ENCODE results near the gene UCK2. TPM values are rescaled to one million over a fixed set of nuclear protein-coding genes. Genes with fewer than 3 reads are reported as not detected.

The UCK2 gene
- total and polyA plus RNA-seq, 9 of the 15 experiments (the other 6 are each of a cell fraction or from before 2014, with no cell fraction given) = 71.6 to 145 (median 95.8) TPM

DNA sequence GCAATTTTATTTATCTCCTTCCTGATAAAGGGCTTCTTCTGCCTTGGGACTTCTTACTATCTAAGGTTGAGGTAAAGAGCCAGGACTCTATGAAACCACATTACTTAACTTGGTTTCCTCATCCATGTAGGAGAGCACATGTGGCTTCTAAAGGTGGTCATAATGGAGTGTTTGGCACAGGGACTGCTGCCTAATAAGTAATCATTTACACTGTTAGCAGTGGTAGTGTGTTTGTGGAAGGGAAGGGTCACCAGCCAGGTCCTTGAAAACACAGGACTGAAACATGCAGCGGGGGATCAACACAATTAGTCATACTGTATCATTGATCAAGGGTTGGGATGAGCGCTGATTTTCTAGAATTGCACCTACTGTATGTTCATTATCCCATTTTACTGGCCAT lies 59.6 kb downstream of the UCK2 start:
- no peaks in the 10 kb centered on the region for H3K27me3 ChIP-seq (ENCODE audit: control insufficient read depth in 2 of 2, insufficient read depth in 2 of 2, low read length in 2 of 2)
- no peak for ATAC-seq
- CTCF ChIA-PET (ENCODE audit: low intra/inter-chr PET ratio) = no interaction called here
- H3K4me2 ChIP-seq (ENCODE audit: insufficient read depth, low read length) = no peak overlapping the region
- no peak overlapping the region for H3K9ac ChIP-seq (ENCODE audit: insufficient read depth in 1 of 2, low read depth in 2 of 2, low read length in 2 of 2)
- TF ChIP-seq PTTG1 (tag; IDR thresholded peaks at IDR 0.05; ENCODE audit: low read depth) = no peak
- TF ChIP-seq BRD4 (IDR thresholded peaks at IDR 0.05) = no peak
- no peak for TF ChIP-seq ZNF253 (CRISPR knock-in tag; conservative IDR thresholded peaks at IDR 0.05)
- no peak for TF ChIP-seq ZNF217 (CRISPR knock-in tag; IDR thresholded peaks at IDR 0.05)
- no peak for TF ChIP-seq LARP7 (IDR thresholded peaks at IDR 0.05)
- TF ChIP-seq ZNF561 (CRISPR knock-in tag; conservative IDR thresholded peaks at IDR 0.05) = no peak
- TF ChIP-seq, protein P1, sequence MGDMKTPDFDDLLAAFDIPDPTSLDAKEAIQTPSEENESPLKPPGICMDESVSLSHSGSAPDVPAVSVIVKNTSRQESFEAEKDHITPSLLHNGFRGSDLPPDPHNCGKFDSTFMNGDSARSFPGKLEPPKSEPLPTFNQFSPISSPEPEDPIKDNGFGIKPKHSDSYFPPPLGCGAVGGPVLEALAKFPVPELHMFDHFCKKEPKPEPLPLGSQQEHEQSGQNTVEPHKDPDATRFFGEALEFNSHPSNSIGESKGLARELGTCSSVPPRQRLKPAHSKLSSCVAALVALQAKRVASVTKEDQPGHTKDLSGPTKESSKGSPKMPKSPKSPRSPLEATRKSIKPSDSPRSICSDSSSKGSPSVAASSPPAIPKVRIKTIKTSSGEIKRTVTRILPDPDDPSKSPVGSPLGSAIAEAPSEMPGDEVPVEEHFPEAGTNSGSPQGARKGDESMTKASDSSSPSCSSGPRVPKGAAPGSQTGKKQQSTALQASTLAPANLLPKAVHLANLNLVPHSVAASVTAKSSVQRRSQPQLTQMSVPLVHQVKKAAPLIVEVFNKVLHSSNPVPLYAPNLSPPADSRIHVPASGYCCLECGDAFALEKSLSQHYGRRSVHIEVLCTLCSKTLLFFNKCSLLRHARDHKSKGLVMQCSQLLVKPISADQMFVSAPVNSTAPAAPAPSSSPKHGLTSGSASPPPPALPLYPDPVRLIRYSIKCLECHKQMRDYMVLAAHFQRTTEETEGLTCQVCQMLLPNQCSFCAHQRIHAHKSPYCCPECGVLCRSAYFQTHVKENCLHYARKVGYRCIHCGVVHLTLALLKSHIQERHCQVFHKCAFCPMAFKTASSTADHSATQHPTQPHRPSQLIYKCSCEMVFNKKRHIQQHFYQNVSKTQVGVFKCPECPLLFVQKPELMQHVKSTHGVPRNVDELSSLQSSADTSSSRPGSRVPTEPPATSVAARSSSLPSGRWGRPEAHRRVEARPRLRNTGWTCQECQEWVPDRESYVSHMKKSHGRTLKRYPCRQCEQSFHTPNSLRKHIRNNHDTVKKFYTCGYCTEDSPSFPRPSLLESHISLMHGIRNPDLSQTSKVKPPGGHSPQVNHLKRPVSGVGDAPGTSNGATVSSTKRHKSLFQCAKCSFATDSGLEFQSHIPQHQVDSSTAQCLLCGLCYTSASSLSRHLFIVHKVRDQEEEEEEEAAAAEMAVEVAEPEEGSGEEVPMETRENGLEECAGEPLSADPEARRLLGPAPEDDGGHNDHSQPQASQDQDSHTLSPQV (IDR thresholded peaks at IDR 0.05) = no peak
- no peak for TF ChIP-seq ZNF175 (CRISPR knock-in tag; IDR thresholded peaks at IDR 0.05; ENCODE audit: low read depth)
- TF ChIP-seq USF1 (CRISPR knock-in tag; IDR thresholded peaks at IDR 0.05) = no peak
- TF ChIP-seq E2F6 (IDR thresholded peaks at IDR 0.05; ENCODE audit: borderline replicate concordance in 1 of 2, extremely low read depth in 1 of 2, insufficient read depth in 1 of 2, insufficient read length in 1 of 2, low read depth in 1 of 2, low read length in 1 of 2, poor library complexity in 1 of 2, severe bottlenecking in 1 of 2) = no peak
- no peak for TF ChIP-seq TARDBP (IDR thresholded peaks at IDR 0.05)
- no peaks in the 10 kb centered on the region; a peak in 1 of 5 replicates for H3K4me1 ChIP-seq (replicated peaks in 1 of 2; ENCODE audit: control insufficient read depth in 2 of 2, insufficient read depth in 2 of 2, low read length in 2 of 2)
- POLR2A ChIA-PET = no interaction called here
- no peak for FAIRE-seq
- no peak overlapping the region for H3K27ac ChIP-seq (ENCODE audit: extremely low read depth, low read depth, low read length)
- no peak for DNase-seq (ENCODE audit: extremely low read depth in 1 of 4, low spot score in 3 of 4)
- peaks cover 32% of the 10 kb centered on the region for H3K36me3 ChIP-seq (ENCODE audit: control insufficient read depth, insufficient read depth, low read length)
- no peak overlapping the region for H2AFZ ChIP-seq (ENCODE audit: low read depth, low read length)
- no peak overlapping the region for H3K4me3 ChIP-seq
- no peaks in the 10 kb centered on the region for H3K9me1 ChIP-seq (ENCODE audit: control insufficient read depth, insufficient read depth, low read length)
- no TSS peak for BruUV-seq (replicated peaks)
- H4K20me1 ChIP-seq (replicated peaks; ENCODE audit: control insufficient read depth, insufficient read depth, low read length) = peaks cover 31% of the 10 kb centered on the region; the same call in 1 of the 2 replicates
- WGBS (ENCODE audit: insufficient coverage, low coverage, missing lambda C conversion rate) = 91% methylated on average over 2 of the region's 2 CpGs
- no peaks in the 10 kb centered on the region for H3K9me3 ChIP-seq (replicated peaks; ENCODE audit: control insufficient read depth, insufficient read depth, low read depth, low read length)
- intact Hi-C loops (cut with micrococcal nuclease) = no loop called here
- H3K79me2 ChIP-seq (ENCODE audit: control insufficient read depth, insufficient read depth, low read length) = peaks cover 79% of the 10 kb centered on the region
- in situ Hi-C loops (cut with MboI) = no loop called here

Measured in K562 (cell line).